IPS-15b (cell line): ENCODE measurements around the gene HADHB.

Source experiments
- H3K27me3 ChIP-seq: one replicate; pipeline ENCODE4 v1.6.1; 2013; ENCODE audit warnings: low read length; ENCODE audit not compliant: control insufficient read depth, insufficient read depth
- H3K36me3 ChIP-seq: one replicate; pipeline ENCODE4 v1.6.1; 2013; ENCODE audit warnings: low read length; ENCODE audit not compliant: control insufficient read depth, insufficient read depth
- H3K4me1 ChIP-seq: one replicate; pipeline ENCODE4 v1.6.1; 2013; ENCODE audit warnings: mild to moderate bottlenecking, low read length; ENCODE audit not compliant: control insufficient read depth, insufficient read depth
- H3K4me3 ChIP-seq: one replicate; pipeline ENCODE4 v1.5.1; 2013; ENCODE audit warnings: low read depth, low read length
- H3K9ac ChIP-seq: one replicate; pipeline ENCODE4 v1.6.1; 2013; ENCODE audit warnings: low read depth, mild to moderate bottlenecking, low read length
- H3K9me3 ChIP-seq: one replicate; pipeline ENCODE4 v1.6.1; 2013; ENCODE audit warnings: mild to moderate bottlenecking, low read length; ENCODE audit not compliant: control insufficient read depth, insufficient read depth

The HADHB gene

DNA sequence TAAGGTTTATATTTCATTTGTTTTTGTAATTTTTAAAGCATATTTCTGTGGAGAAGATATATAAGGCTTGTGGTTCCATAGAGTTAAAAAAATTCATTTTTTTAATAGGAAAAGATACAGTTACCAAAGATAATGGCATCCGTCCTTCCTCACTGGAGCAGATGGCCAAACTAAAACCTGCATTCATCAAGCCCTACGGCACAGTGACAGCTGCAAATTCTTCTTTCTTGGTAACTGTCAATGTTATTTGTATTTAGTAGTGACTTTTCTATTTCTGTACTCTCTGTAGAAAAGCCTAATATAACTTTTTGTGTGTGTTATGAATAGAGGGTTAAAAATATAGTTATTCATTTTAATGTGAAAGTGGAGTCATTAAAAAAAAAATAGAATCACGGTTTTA lies 35.1 kb downstream of the HADHB start:
- Histone ChIP-seq H3K27me3 (no peaks in the 10 kb centered on the region), H3K36me3 (no peaks in the 10 kb centered on the region), H3K4me1 (no peaks in the 10 kb centered on the region), H3K9me3 (no peaks in the 10 kb centered on the region), H3K9ac (no peak overlapping the region), H3K4me3 (no peak overlapping the region)

DNA sequence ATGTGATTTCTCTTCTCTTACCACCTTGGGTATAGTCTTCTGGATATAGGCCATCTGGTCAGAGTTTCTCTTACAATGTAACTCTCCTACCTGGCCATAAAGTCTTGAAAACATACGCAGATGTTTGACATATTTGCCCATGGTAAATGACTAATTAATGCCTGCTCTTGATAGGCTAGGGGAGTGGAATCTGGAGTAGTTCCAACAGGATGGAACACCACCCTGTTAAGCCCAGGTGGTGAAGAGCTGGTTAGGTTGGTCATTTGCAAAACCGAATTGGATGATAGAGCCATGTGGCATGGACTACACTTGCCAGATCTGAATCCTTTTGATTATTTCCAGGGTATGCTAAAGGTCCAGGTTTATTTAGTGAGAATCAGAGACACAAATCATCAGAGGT lies 36.5 kb downstream of the HADHB start:
- no peak overlapping the region for H3K4me3 ChIP-seq
- no peak overlapping the region for H3K9ac ChIP-seq
- no peaks in the 10 kb centered on the region for H3K4me1 ChIP-seq
- H3K9me3 ChIP-seq = no peaks in the 10 kb centered on the region
- H3K27me3 ChIP-seq = no peaks in the 10 kb centered on the region
- no peaks in the 10 kb centered on the region for H3K36me3 ChIP-seq

GRCh38 chr2:26283606-26284005 lies 38.9 kb downstream of the HADHB start:
- Histone ChIP-seq H3K4me3 (no peak overlapping the region), H3K9ac (no peak overlapping the region), H3K36me3 (no peaks in the 10 kb centered on the region), H3K9me3 (no peaks in the 10 kb centered on the region), H3K4me1 (no peaks in the 10 kb centered on the region), H3K27me3 (no peaks in the 10 kb centered on the region)

DNA sequence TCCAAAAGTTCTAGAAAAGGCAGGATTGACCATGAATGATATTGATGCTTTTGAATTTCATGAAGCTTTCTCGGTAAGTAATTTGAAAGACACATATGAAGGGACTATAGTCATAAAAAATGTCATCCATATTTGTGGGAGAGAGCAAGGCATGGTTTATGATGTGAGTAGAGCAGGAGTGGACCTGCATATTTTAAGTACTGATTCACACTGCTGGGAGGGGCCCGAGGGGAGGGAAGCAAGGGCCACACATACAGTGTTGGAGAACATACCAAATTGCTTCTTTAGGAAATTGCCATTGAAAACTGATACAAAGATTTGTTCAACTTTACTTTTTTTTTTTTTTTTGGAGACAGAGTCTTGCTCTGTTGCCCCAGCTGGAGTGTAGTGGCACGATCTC lies 39.4 kb downstream of the HADHB start:
- no peaks in the 10 kb centered on the region for H3K4me1 ChIP-seq
- no peak overlapping the region for H3K9ac ChIP-seq
- no peak overlapping the region for H3K4me3 ChIP-seq
- no peaks in the 10 kb centered on the region for H3K36me3 ChIP-seq
- no peaks in the 10 kb centered on the region for H3K27me3 ChIP-seq
- no peaks in the 10 kb centered on the region for H3K9me3 ChIP-seq

DNA sequence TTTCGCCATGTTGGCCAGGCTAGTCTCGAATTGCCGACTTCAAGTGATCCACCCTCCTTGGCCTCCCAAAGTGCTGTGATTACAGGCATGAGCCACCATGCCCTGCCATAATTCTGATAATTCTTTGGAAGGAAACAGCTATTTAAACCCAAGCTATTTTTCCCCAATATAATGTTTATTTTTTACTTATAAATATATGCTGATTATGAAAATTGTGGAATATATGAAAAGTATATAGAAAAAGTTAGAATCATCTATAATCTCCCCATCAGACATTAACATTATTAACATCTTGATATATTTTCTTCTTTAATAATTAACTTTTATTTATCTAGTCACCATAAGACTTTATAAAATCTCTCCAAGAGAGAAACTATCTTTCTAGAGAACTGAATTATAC lies 41.2 kb downstream of the HADHB start:
- no peaks in the 10 kb centered on the region for H3K36me3 ChIP-seq
- H3K9me3 ChIP-seq = no peaks in the 10 kb centered on the region
- no peak overlapping the region for H3K9ac ChIP-seq
- H3K4me1 ChIP-seq = no peaks in the 10 kb centered on the region
- H3K4me3 ChIP-seq = no peak overlapping the region
- no peaks in the 10 kb centered on the region for H3K27me3 ChIP-seq

- Histone ChIP-seq H3K4me3 (no peak overlapping the region), H3K9ac (no peak overlapping the region), H3K36me3 (no peaks in the 10 kb centered on the region), H3K27me3 (no peaks in the 10 kb centered on the region), H3K9me3 (no peaks in the 10 kb centered on the region), H3K4me1 (no peaks in the 10 kb centered on the region)
Measured at GRCh38 chr2:26290001-26290400, 45.3 kb downstream of the HADHB start.

DNA sequence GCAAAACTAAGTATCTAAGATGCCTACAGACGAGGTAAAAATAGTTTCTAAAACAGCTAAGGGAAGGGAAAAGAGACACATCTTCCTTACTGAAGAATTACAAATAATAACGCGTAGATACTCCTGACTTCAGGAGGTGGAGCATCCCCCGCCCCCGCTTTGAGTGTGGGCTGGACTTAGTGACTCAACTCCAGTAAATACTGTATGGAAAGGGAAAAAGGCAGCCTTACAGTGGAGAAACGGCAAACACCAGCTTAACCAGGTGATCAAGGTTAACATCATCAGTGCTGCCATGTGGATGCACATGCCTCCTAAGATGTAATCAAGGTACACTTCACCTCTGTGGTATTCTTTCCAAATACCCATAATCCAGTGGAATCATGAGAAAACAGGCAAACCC lies 47.9 kb downstream of the HADHB start:
- peaks cover 8% of the 10 kb centered on the region for H3K27me3 ChIP-seq
- H3K9ac ChIP-seq = no peak overlapping the region
- H3K9me3 ChIP-seq = no peaks in the 10 kb centered on the region
- no peaks in the 10 kb centered on the region for H3K36me3 ChIP-seq
- no peak overlapping the region for H3K4me3 ChIP-seq
- no peaks in the 10 kb centered on the region for H3K4me1 ChIP-seq

- H3K36me3 ChIP-seq = no peaks in the 10 kb centered on the region
- H3K4me1 ChIP-seq = peaks cover 4% of the 10 kb centered on the region
- no peak overlapping the region for H3K4me3 ChIP-seq
- H3K27me3 ChIP-seq = peaks cover 8% of the 10 kb centered on the region
- no peak overlapping the region for H3K9ac ChIP-seq
- H3K9me3 ChIP-seq = no peaks in the 10 kb centered on the region
Measured at GRCh38 chr2:26295511-26295910, 50.8 kb downstream of the HADHB start.

GRCh38 chr2:26297061-26297460 lies 52.3 kb downstream of the HADHB start:
- H3K9ac ChIP-seq = no peak overlapping the region
- no peaks in the 10 kb centered on the region for H3K36me3 ChIP-seq
- H3K9me3 ChIP-seq = no peaks in the 10 kb centered on the region
- H3K4me1 ChIP-seq = peaks cover 4% of the 10 kb centered on the region
- peaks cover 8% of the 10 kb centered on the region for H3K27me3 ChIP-seq
- no peak overlapping the region for H3K4me3 ChIP-seq

GRCh38 chr2:26298286-26298637 lies 53.5 kb downstream of the HADHB start:
- H3K4me3 ChIP-seq = peak overlapping the region; percentile 54
- peaks cover 4% of the 10 kb centered on the region for H3K4me1 ChIP-seq
- H3K9ac ChIP-seq = peak overlapping the region; percentile 62
- H3K27me3 ChIP-seq = peaks cover 8% of the 10 kb centered on the region
- H3K9me3 ChIP-seq = no peaks in the 10 kb centered on the region
- H3K36me3 ChIP-seq = no peaks in the 10 kb centered on the region

GRCh38 chr2:26298638-26299393 lies 54.1 kb downstream of the HADHB start:
- Histone ChIP-seq H3K4me1 (peaks cover 4% of the 10 kb centered on the region), H3K9ac (peak overlapping the region; percentile 62), H3K36me3 (no peaks in the 10 kb centered on the region), H3K9me3 (no peaks in the 10 kb centered on the region), H3K4me3 (peak overlapping the region; percentile 54), H3K27me3 (peaks cover 8% of the 10 kb centered on the region)

DNA sequence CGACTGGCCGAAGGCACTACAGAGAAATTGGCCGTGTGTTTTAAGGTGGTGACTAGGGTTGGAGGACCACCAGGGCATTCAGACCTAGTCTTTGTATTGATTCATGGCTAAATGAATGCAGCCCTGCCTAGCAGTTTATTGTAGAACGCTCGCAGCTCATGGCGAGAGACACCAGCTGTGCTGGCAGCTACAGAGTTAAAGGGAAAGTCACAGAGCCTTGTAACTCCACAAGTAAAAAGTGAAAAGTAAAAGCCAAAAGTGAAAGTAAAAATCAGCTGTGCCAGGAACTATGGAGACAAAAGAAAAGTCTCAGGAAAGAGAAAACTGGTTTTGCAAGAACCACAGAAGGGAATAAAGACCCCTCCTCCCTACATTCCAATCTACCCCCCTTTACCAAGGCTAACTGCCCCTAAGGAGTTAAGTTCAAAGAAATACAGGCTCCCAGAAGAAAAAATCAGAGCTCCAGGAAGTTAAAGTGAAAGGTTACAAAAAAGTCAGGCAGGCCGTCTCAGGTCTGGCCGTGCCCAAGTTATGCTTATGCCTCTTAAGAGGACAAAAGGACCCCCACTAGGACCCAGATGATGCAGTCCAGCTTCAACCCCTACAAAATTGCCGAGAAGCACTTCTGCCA lies 54.8 kb downstream of the HADHB start:
- Histone ChIP-seq H3K4me1 (peaks cover 4% of the 10 kb centered on the region), H3K9ac (no peak overlapping the region), H3K36me3 (no peaks in the 10 kb centered on the region), H3K4me3 (peak overlapping the region; percentile 54), H3K9me3 (no peaks in the 10 kb centered on the region), H3K27me3 (peaks cover 8% of the 10 kb centered on the region)
